Hematopoietic multipotent progenitor cell treated with erythropoietin and hydrocortisone succinate and interleukin-3 and kit ligand, for 17 days (in vitro differentiated cells): ENCODE measurements around the gene LRCH4.
"Not testable (repeated sequence)": the region's sequence is repeated elsewhere in the genome, so short reads cannot be mapped to it uniquely, and the experiment has no call there.

Experiments
- DNase-seq: peaks from one replicate; pipeline ENCODE4 v3.0.0-alpha.2; 2015; ENCODE audit warnings: low spot score

LRCH4 gene

DNA sequence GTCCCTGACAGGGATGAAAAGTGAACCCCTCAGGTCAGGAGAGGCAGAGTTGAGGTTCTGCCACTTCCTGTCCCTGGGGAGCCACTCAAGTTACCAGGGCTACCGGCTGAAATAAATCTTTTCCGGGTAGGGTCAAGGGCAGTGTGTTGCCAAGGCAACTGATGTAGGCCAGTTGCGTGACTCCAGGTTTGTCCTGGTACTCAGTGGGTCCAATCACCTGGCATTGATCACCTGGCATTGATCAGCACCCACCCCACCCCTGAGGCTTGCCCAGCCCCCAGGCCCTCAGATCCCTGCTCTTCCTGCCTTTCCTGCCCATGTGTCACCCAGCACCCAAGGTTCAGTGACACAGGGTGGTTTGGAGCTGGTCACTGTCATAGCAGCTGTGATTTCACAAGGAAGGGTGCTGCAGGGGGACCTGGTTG lies 18.2 kb downstream of the LRCH4 start:
- DNase-seq, result no peak

DNA sequence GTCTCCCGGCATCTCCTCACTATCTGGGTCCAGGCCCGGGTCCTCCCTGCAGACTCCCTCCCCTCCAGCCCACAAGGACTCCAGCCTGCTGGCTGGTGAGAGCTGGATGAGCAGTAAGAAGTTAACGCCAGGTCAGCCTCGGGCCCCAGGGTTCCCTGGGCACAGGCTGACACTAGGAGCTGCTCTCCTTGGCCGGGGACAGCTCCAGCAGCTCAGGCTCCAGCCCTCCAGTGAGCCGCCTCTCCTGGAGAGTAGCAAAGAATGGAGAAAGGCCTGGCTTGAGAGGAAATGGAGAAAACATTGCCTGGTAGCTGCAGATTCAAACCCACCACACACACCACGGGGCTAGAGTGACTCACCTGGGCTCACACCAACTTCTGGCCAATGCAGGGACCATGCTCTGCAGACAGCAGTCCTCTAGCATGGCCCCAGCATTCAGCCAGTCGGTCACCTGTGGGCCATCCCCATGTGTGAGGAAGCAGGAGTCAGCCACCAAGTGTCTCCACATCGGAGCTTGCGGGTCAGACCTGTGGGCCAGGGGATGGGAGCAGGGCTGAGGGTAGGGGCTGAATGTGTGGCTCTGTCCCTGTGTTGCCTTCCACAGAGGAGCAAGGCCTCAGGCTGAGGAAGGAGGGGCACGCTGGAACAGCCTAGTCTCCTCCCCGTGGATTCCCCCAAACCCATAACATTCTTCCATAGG lies 18.7 kb downstream of the LRCH4 start:
- no peak for DNase-seq

DNA sequence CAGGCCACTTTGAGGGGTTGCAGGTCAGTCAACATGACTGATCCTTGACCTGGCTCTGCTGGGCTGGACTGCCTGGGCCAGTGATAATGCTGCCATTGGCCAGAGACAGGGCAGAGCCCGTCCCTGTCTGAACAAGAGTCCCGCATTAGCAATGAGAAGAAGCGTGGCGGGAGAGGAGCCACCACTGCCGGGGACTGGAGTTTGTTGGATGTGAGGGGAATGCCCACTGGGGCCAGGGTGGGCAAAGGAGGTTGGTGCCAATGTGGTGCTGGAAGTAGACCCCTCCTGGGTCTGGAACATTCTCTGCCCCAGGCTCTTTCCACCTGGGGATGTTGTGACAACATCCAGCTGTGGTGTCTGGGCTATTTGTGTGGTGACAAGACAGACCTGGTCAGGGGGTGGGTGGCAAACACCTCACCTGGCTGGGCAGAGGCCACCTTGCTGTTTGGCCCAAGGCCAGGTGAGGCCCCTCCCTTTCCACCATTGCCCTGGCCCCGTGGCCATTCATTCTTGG lies 19.9 kb downstream of the LRCH4 start:
- DNase-seq, result no peak

DNA sequence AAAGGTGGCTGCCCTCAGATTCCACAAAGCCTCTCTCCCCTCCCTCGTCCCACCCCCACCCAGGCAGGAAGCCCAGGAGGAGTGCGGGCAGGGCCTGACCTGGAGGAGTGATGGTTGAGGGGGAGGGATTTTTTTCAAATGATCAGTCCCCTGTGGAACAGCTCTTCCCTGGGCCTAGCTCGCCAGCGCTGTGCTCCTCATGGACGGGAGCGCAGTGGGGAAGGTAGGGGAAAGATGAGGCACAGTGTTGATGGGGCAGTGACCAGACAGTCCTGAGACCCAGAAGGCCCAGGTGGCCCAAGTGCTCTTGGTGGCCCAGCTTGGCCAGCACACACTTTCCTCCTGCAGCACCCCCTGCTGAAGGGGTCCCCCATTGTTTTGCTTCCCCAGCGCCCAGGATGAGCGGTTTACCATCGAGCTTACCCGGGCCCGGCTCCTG lies 20.8 kb downstream of the LRCH4 start:
- no peak for DNase-seq

DNA sequence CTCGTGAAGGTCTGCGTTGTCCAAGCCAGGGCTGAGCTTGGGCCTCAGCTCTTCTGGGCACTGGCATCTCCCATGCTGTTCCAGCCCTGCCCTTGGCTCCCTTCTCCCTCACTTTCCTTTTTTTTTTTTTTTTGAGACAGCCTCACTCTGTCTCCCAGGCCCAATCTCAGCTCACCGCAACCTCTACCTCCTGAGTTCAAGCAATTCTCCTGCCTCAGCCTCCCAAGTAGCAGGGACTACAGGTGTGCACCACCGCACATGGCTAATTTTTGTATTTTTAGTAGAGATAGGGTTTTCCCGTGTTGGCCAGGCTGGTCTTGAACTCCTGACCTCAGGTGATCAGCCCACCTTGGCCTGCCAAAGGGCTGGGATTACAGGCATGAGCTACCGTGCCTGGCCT lies 21.5 kb downstream of the LRCH4 start:
- not testable (repeated sequence) for DNase-seq

DNA sequence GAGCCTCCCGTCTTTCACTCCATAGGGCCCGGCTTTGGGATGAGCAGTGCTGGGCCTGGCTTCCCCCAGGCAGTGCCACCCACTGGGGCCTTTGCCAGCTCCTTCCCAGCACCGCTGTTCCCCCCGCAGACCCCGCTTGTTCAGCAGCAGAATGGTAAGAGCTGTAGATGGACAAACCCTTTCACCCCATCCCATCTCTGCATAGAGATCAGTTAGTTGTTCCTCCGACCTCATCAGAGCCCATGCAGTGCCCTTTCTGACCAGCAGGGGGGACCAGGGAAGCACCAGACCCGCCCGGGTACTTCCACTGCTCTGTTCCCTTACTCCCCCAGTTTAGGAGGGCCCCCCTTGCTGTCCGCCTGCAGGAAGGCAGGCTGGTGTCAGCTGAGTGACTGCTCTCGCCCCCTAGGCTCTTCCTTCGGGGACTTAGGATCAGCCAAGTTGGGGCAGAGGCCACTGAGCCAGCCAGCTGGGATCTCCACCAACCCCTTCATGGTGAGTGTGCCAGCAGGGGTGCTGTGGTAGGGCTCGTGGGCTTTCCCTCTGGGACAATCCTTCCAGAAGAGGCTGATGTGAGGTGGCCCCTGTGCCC lies 22.0 kb downstream of the LRCH4 start:
- DNase-seq, result peak; percentile 82

DNA sequence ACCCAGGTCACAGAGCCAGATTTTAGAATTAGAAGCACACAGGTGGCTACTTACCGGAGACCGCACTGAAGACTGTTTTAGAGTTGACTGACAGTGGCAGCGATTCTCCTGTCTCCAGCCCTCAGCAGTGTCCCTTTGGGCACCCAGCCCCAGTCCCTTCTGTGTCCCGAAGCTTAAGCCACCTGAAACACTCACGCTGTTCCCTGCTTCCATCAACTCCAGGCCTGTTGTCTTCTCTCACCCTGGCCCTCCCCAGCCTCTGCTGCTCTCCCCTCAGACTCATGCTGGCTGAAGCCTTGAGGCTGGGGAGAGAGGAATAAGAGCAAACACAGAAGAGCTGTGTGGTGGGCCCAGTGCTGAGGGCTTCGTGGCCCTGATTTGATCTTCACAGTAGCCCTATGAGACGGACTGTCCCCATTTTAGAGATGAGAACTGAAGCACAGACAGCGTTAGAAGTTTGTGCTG lies 22.8 kb downstream of the LRCH4 start:
- DNase-seq, result no peak

DNA sequence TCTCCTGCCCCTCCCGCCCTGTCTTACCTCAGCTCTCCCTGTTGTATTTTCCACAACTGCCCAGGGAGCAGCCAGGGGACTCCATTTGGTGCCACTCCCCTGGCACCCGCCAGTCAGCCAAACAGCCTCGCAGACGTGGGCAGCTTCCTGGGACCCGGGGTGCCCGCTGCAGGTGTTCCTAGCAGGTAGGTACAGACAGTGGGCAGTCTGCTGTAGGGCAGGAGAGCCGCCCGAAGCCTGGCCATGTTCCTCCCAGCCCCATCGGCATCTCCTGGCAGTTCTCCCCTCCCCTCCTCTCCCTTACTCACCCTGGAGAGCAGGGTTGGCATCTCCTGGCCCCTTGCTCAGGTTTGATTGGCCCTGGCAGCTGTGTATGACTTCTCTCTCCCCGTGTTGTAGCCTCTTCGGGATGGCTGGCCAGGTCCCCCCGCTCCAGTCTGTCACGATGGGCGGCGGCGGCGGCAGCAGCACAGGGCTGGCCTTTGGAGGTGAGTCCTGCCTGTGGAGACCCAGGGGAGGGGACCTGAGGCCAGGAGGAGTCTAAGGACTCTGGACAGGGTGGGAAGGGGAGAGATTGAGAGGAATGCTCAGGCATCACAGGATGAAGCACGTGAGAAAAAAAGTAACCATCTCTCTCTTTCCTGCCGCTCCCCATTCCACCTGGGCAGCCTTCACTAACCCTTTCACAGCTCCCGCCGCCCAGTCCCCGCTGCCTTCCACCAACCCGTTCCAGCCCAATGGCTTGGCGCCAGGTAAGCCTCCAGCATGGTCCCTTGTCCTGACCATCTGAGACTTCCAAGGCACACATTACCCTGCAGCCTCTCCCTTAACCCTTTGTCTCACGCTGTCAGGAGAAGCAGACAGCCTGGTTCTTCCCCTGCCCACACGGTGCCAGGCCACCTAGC lies 23.5 kb downstream of the LRCH4 start:
- DNase-seq, result no peak

DNA sequence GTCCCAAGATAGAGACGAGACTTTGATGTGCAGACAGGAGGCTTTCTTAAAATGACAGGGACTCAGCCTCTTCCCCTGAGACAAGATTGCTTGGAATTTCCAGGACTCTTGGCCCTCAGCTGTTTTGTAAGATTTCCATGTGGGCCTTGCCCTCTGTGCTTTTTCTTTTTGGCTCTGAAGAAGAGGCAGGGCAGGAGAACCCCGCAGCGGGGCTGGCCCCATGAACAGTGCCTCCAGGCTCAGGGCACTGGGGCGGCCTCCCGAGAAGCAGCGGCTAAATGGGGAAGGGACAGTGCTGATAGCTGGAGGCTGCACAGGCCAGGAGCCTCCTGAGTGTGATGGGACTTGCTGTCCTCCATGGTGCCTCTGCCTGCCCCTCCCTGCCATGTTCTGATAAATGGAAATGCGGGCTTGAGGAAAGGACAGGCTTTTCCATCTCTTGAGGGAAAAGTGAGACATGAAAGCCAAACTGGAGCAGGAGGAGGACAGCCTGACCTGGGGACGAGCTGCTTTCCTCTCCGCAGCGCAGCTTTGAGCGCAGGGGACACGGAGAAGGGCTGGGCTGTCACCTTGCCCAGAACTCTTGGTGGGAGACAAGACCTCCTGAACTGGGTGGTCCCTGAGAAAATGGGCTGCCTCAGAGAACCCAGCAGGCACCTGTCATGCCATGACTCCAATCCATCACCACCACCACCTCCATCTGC lies 24.3 kb downstream of the LRCH4 start:
- DNase-seq, result no peak

DNA sequence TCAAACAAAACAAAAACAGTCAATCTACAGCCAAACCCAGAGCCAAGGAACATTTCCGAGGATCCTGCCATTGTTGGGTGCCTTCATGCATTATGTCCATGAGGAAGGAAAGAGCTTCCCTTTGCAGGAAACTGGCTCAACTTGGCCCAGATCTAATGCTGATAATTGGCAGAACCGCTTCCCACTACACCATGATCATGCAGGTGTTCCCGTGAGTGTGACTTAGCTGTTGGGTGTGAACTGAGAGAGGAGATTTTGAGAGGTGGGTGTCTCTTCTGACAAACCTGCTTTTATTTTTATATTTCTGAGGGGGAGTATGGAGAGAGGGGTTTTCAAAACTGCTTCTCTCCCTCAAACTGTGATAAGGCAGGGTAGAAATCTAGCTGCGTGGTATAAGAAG lies 26.8 kb downstream of the LRCH4 start:
- DNase-seq, result no peak

DNA sequence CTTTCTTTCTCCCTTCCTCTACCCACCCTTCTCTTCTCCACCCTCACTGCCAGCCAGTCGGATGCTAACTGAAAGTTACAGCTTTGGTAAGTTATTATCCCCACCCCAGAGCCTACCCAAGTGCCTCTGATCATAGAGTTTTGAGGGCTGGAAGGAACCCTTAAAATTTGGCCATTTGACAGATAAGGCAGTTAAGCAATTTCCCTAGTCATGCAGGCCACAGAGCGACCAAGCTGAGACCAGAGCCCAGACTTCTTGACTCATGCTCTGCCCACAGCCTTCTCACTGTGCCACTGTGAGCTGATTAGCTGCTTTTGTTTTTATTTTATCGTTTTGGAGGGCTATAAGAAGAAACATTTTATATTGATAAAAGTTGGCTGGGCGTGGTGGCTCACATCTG lies 29.4 kb downstream of the LRCH4 start:
- DNase-seq, result peak; percentile 71

DNA sequence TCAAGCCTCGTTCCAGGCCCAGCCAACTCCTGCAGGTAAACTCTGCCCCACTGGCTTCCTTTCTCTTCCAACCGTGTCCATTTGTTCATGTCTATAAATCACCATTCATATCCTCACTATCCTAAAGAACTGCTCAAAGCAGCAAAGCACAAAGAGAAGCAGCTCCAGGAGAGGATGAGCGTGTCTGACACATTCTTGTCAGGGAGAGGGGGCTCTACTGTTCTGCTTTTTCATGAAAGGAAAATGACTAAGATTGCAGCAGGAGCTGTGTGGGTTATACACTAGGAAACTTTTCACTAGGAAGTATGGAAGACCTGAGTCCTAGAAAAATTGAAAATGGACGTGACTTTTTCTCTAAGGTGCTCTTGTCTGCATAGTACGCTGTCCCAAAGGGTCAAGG lies 30.2 kb downstream of the LRCH4 start:
- DNase-seq, result no peak

DNA sequence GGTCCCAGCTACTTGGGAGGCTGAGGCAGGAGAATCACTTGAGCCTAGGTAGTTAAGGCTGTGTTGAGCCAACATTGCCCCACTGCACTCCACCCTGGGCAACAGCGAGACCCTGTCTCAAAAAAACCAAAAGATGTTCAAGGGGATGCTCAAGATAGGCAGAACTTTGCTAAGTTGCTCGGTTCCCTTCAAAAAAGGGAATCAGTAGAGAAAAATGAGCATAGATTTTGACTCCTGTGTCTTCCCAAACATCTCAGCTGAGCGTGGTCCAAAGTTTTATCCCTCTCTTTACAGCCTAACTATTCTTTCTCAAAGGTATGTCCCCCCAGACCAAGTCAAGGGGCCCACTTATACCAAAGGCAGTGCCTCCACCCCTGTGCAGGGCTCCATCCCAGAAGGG lies 32.9 kb downstream of the LRCH4 start:
- DNase-seq, result no peak

DNA sequence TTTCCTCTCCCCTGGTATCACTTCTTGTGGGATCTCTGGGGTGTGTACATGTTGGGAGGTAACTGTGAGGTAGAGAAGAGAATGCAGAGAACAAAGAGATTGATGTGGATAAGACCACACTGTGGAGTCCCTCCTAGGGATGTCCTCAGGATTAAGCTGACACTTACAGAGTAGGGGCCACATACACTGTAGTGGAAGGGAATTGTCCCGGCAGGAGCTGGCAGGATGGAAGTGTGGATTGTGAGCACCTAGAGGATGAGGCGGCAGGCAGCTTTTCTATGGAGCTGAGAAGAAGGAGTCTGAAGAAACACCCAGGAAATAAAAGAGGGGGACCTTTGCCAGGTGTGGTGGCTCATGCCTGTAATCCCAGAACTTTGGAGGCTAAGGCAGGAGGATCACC lies 33.4 kb downstream of the LRCH4 start:
- no peak for DNase-seq

DNA sequence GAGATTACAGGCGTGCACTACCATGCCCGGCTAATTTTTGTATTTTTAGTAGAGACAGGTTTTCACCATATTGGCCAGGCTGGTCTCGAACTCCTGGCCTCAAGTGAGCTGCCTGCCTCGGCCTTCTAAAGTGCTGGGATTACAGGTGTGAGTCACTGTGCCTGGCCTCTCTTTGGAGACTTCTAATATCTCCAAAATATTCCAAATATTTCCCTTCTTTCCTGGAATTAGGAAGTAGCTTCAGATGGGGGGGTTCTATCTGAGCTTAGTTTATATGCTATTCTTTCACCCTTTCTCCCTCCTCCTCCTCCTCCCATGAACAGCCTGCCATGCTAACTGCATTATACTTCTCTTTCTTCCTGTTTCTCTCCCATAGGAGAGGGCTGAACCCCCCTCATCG lies 37.5 kb downstream of the LRCH4 start:
- not testable (repeated sequence) for DNase-seq

DNA sequence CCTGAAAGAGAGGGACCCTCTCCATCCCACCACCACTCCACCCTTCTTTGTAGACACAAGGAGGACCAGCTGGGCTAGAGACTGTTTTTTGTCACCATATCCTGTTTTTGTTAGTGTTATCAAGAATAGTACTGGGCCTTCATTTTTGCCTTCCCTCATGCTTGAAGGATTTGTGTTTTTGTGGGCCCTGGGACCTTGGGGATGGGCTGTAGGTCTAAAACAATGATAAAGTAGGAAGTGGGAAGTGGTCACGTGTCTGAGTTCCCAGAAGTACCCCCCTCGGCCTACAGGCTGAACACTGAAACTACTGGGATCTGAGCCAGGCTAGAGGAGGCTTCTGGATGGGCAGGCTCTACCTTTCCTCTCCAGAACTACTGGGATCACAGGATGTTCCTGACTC lies 38.1 kb downstream of the LRCH4 start:
- DNase-seq, result no peak

DNA sequence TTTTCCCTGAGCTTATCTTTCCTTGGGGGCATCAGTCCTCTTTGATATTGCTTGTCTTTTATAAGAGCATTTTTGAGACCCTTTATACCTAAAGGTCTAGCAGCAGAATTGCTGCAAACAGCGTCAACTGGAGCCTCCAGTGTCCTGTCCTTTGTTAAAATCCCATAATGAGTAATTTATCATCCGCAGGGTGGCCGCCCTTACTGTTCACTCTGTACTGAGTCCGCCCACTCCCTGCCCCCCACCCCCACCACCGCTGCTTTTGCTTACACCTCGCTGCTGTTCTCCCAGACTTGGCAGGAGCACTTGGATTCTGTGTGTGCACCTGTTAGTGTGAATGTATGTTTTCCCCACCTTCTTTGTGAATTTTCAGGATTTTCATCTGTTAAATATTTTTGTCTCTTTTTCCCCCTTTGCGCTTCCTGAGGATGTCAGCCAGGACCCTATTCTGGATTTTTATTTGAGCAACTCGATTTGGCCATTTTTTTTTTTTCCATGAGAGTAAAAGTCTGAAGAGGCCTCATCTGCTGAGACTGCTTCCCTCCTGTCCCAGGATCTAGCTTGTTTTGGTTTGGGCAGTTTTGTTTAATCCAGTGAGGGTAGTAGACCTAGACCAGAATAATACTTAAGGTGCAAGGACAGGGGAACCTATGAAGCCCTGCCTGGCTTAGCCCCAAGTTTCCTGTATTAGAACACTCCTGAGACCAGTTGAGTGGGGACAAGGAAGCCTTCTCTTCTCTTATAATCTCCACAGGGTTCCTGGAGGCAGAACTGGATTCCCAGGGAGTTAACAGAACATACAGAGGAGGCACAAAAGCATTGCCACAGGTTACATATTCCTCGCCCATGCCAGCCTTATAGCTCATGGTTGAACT lies 38.8 kb downstream of the LRCH4 start:
- DNase-seq, result no peak

DNA sequence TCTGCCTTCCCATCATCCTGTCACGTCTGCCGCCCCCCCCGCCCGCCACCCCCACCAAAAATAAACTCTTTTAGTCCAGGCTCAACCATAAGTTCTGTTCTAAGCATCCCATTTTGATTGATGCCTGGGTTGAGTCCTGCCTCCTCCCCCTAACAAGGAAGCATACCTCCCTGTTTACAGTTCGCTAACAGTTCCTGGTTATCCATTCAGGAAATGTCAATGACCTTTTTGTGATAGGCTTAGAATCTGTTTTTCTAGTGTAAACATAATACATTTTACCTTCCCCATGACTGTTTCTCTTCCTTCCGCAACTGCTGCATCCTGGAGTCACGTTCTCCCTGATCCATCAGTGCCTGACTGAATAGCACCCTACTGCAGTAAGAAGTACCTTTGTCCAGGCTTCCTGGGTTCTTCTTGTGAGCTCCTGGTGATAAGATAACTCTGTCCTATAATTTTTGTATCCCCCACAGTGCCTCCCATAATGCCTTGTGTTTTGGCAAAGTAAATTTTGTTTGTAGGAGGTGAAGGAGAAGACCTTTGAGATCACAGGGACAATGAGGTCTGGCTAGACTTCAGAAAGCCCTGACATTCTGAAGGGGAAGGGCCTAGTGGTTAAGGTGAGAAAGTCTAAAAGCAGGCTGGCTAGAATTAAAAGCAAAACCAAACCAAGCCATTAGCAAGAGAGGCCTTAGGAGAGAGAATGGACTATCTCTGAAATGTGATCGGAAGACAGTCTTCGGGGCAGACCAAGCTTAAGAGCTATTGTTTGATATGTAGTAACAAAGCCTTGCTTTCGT lies 39.6 kb downstream of the LRCH4 start:
- DNase-seq, result no peak

DNA sequence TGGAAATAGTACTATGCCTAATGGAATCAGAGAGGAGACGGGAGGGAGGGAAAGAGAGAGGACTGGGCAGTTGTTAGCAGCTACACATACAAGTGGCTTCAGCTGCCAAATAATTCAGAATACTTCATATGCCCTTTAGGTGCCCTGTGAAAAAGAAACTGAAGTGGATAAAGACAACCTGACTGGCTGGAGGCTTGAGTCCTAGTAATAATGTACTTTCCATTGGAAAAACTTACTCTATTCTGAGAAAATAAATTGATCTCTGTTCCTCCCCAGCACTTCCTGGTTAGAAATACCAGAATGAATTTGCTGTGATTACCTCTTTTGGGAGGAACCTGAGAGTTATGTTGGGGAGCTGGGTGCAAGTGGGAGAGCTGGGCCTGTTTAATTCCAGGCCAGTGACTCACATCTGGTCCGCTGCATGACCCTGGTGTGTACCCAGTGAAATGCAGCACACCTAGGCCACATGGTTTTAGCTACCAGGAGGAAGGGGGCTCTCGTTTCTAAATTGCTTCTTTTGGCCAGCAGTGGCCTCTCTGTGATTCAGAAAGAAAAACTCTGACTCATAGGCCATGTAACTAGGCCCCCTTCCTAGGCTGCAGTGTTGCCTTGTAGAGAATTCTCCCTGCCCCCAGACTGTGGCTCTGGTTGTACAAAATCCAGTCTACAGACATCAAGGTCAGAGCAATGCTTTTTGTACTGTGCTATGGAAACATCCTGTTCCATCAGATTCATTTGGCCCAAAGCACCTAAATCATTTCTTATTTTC lies 40.4 kb downstream of the LRCH4 start:
- no peak for DNase-seq
